WERI-Rb-1 (cell line): ENCODE data around the gene RAC2.

ENCODE experiments used
- DNase-seq: peaks from one replicate; pipeline ENCODE4 v3.0.0-alpha.2; 2020
- H3K27ac ChIP-seq: fragments of 250-450 bp; sonication (Bioruptor Pico); 2 replicates; pipeline ENCODE4 v1.5.1; 2020; ENCODE audit warnings: mild to moderate bottlenecking, moderate library complexity
- H3K27me3 ChIP-seq: fragments of 250-450 bp; sonication (Bioruptor Pico); 2 replicates; pipeline ENCODE4 v1.5.1; 2021; ENCODE audit warnings: mild to moderate bottlenecking, low read depth, moderate library complexity; ENCODE audit not compliant: insufficient read depth, severe bottlenecking
- H3K36me3 ChIP-seq: fragments of 250-450 bp; sonication (Bioruptor Pico); 2 replicates; pipeline ENCODE4 v1.5.1; 2020; ENCODE audit warnings: mild to moderate bottlenecking, moderate library complexity
- H3K4me3 ChIP-seq: 2 replicates; pipeline ENCODE4 v1.5.1; 2011; ENCODE audit warnings: low read depth, mild to moderate bottlenecking, control low read depth, low read length
- H3K9me3 ChIP-seq: fragments of 250-450 bp; sonication (Bioruptor Pico); 2 replicates; pipeline ENCODE4 v1.5.1; 2021; ENCODE audit warnings: mild to moderate bottlenecking, moderate library complexity; ENCODE audit not compliant: severe bottlenecking
- CTCF ChIP-seq: IDR thresholded peaks from 2 replicates; pipeline ENCODE4 v1.5.1; 2011; ENCODE audit warnings: low read depth, mild to moderate bottlenecking, control low read depth, inconsistent platforms, low read length

RAC2 gene

GRCh38 chr22:37229805-37230672 is 14.0 kb downstream of the RAC2 start:
- no peak for TF ChIP-seq CTCF
- H3K27me3 ChIP-seq: no peaks in the 10 kb centered on the region
- no peak for DNase-seq
- no peaks in the 10 kb centered on the region for H3K9me3 ChIP-seq
- peak overlapping the region; percentile 63 for H3K27ac ChIP-seq
- H3K36me3 ChIP-seq: no peaks in the 10 kb centered on the region
- no peak overlapping the region for H3K4me3 ChIP-seq

GRCh38 chr22:37229012-37229804 is 14.9 kb downstream of the RAC2 start:
- Histone ChIP-seq H3K4me3 (no peak overlapping the region), H3K27ac (peak overlapping the region; percentile 63), H3K9me3 (no peaks in the 10 kb centered on the region), H3K27me3 (no peaks in the 10 kb centered on the region), H3K36me3 (no peaks in the 10 kb centered on the region)
- DNase-seq: peak; percentile 85
- TF ChIP-seq CTCF: no peak

GRCh38 chr22:37228106-37229011 is 15.7 kb downstream of the RAC2 start:
- TF ChIP-seq CTCF: no peak
- H3K27ac ChIP-seq: peak overlapping the region; percentile 63
- no peak for DNase-seq
- no peaks in the 10 kb centered on the region for H3K9me3 ChIP-seq
- no peak overlapping the region for H3K4me3 ChIP-seq
- H3K27me3 ChIP-seq: no peaks in the 10 kb centered on the region
- H3K36me3 ChIP-seq: no peaks in the 10 kb centered on the region

GRCh38 chr22:37226514-37226913 is 17.6 kb downstream of the RAC2 start:
- no peaks in the 10 kb centered on the region for H3K27me3 ChIP-seq
- peak overlapping the region; percentile 66 for H3K27ac ChIP-seq
- no peaks in the 10 kb centered on the region for H3K9me3 ChIP-seq
- H3K36me3 ChIP-seq: no peaks in the 10 kb centered on the region
- no peak for DNase-seq
- H3K4me3 ChIP-seq: no peak overlapping the region
- no peak for TF ChIP-seq CTCF

- DNase-seq: peak; percentile 60
- Histone ChIP-seq H3K36me3 (no peaks in the 10 kb centered on the region), H3K27ac (peak overlapping the region; percentile 66), H3K9me3 (no peaks in the 10 kb centered on the region), H3K27me3 (no peaks in the 10 kb centered on the region), H3K4me3 (no peak overlapping the region)
- TF ChIP-seq CTCF: 0 out of 2 replicates have a peak, but pooled peaks have one; percentile 20
Observed at GRCh38 chr22:37226087-37226486, 18.0 kb downstream of the RAC2 start.
